GM18951 (cell line): ENCODE measurements around the gene ERC2.

ENCODE experiments used
- POLR2A ChIP-seq: IDR thresholded peaks from 4 replicates; pipeline ENCODE4 v1.6.1; 2011; ENCODE audit warnings: mild to moderate bottlenecking; ENCODE audit not compliant: insufficient read length, insufficient read depth; ENCODE audit errors: extremely low read depth
- in situ Hi-C: fragments of 300-500 bp; cut with MboI; formaldehyde crosslinking; loops from one replicate; pipeline ENCODE4 v1.12.0; 2022; ENCODE audit warnings: low sequenced_read_pairs, mixed read lengths, inconsistent platforms; ENCODE audit not compliant: unreplicated experiment

Gene ERC2

DNA sequence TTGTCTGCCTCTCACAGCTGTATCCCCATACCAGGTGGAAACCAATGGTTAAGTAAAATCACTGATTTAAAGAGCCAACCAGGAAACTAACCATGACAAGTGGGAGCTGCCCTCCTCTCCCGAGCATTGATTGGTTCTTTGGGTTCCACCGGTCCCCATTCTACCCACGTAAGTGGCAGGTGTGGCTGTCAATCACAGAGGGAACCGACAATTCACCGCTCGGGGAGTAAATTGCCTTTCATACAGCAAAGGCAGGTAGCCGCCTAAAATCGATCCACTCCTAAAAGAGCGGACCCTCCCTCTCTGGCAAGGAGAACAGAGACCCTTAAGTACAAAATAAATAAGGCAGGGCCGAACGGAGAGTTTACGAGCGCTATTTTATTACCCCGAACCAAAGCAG, 1.2 kb downstream of the ERC2 start:
- no peak for TF ChIP-seq POLR2A
- in situ Hi-C loops, result no loop called here

DNA sequence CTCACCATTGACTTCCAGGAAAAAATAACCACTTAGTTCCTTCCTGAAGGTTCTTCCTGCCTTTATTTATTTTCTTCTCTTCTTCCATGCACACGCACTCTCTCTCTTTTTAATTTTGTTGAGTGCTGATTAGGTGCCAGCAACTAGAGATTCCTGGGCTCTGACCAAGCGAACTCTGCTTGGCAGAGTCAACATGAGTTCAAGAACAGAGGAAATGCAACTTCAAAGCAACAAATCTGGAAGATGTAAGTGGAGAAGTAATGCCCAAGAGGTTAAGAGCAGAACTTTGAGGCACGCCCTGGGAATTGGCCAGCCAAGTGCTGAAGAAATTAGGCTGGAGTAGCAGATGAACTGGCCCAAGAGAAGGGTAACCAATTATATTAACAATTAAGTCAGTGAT, 8.5 kb downstream of the ERC2 start:
- in situ Hi-C loops, result no loop called here
- no peak for TF ChIP-seq POLR2A

GRCh38 chr3:56459104-56459496, 9.2 kb downstream of the ERC2 start:
- TF ChIP-seq POLR2A, result no peak
- in situ Hi-C loops, result no loop called here

DNA sequence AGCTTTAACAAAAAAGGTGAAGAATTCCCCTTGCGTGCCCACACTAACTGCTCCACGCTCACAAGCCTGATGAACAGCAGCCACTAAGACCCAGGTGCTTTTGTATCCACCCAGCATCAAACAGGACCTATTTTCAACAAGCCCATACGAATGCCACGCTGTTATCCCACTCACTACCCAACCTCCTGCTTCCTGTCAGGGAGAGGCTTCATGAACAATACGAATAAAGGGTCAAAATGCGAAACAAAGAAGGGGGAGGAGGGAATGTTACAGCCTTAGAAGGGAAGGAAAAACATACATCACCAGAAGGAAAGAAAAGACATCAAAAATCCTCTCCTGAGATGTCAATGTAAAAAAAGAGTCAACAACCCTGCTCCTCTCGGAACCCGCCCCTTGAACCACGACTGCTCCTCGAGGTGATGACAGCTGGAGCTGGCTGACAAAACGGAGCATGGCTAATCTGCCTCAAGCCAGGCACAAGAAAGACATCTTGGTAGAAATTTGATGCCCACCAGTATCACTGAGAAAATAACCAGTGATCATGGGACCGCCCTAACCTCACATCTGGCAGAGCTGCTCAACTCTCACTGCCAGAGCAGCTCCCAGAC, 9.7 kb downstream of the ERC2 start:
- in situ Hi-C loops, result no loop called here

GRCh38 chr3:56456117-56456516, 12.2 kb downstream of the ERC2 start:
- TF ChIP-seq POLR2A, result no peak
- in situ Hi-C loops, result no loop called here

More for the DNA sequence above, 9.7 kb downstream of the ERC2 start:
- no peak for TF ChIP-seq POLR2A

DNA sequence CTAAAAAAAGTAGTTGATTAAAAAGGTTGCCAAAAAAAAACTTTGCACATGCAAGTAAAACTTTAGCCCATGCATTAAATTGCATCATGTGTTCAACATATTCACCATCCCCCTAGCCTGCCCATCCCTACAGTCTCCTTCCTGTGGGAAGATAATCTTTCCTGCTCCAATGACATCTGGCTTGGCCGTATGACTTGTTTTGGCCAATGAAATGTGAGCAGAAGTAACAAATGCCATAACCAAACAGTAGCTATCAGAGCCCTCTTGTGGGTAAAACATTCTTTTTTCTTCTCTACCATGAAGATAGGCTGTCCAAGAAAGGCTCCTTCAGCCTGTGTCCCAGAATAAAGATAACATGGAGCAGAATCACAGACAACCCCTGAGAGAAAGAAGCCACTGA, 15.3 kb downstream of the ERC2 start:
- in situ Hi-C loops, result no loop called here

DNA sequence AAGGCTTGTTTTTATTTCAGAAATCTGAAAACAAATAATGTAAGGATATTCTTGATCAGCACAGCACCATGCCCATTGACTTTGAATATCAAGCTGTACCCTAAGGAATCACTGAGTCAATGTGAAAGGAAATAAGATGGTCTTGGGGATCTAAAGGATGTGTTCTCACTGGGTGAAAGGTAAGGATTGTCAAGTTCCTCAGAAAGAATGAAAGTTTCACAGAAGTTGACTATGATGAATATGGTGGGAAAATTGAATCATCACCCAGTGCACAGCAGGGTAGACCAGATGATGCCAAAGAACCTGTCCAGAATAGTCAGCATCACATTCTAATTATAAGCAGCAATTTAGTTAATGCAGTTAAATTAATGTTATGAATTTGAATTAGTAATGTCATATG, 16.2 kb downstream of the ERC2 start:
- TF ChIP-seq POLR2A, result no peak
- in situ Hi-C loops, result no loop called here

More for the DNA sequence above, 15.3 kb downstream of the ERC2 start:
- no peak for TF ChIP-seq POLR2A

- in situ Hi-C loops, result no loop called here
- no peak for TF ChIP-seq POLR2A
Measured at GRCh38 chr3:56443372-56443771, 24.9 kb downstream of the ERC2 start.

GRCh38 chr3:56428667-56429066, 39.6 kb downstream of the ERC2 start:
- in situ Hi-C loops, result no loop called here
- TF ChIP-seq POLR2A, result no peak

DNA sequence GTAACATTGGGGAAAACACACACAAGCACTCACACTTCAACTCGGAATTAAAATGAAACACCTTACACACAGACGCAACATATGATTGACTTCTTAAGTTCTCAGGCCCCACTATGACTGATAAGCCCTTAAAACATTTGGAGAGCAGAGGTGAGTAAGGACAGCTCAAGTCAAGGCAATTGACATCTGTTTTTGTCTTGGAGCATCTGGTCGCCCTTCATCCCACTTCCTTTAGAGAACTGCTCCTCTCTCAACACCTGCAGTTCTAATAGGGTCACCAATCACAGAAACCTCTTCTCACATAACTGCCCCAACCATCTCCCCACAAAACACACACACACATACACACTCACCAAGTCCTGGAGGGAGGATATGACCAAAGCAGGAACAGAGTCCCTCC, 43.4 kb downstream of the ERC2 start:
- no peak for TF ChIP-seq POLR2A
- in situ Hi-C loops, result no loop called here

DNA sequence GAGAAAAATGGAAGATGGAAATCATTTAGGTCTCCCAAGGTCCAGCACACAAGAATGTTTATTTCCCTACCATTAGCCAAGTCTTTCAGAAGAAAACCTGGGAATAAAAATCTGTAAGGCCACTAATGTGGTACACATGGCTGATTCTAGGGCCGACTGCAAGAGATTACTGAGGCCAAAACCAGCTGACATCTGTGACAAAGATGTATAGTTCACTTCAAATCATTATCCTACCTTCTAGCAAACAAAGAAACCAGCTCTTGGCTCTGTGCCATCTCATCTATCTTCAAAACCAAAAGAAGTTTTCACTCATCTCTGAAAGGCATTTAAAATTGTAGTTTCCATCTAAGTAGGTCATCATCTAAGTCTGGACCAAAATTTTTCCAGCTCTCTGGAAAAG, 43.9 kb downstream of the ERC2 start:
- in situ Hi-C loops, result no loop called here
- TF ChIP-seq POLR2A, result no peak

DNA sequence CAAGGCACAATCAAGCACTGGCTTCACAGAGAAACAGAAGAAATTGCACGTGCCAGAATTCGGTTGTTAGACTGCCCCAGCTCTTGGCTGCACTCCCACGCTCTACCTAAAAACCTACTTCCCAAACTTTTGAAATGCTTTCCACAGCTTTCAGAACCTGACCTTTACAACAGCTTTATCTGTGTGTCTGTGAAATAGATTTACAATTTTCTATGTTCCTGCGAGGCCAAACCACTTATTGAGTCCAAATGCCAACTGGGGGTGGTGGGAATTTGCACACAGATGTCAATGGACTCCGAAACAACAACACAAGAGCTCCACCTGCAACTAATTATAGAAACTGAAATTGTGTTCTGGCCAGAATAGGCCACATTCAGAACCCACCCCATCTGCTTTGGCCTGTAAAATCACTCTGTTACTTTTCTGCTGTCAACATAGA, 44.6 kb downstream of the ERC2 start:
- in situ Hi-C loops, result no loop called here
- no peak for TF ChIP-seq POLR2A

GRCh38 chr3:56422316-56422715, 46.0 kb downstream of the ERC2 start:
- TF ChIP-seq POLR2A, result no peak
- in situ Hi-C loops, result no loop called here

DNA sequence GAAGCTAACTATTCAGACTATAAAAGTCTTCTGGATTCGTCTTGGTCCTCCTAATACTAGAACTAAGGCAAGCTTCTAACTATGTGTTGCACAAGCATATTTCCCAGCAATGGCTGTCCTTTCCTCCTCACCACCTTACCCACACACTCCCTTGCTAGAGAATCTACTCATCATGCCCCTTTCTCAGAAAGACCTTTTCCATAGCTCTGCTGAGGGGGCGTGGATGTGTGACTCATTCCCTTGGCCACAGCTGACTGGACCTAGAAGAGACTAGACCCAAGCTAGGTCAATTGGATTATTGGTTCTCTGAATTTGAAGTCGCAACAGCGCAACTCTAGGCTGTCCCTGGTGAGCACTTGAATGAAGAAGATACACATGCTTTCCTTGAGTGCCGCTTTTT, 47.1 kb downstream of the ERC2 start:
- in situ Hi-C loops, result no loop called here
- no peak for TF ChIP-seq POLR2A

DNA sequence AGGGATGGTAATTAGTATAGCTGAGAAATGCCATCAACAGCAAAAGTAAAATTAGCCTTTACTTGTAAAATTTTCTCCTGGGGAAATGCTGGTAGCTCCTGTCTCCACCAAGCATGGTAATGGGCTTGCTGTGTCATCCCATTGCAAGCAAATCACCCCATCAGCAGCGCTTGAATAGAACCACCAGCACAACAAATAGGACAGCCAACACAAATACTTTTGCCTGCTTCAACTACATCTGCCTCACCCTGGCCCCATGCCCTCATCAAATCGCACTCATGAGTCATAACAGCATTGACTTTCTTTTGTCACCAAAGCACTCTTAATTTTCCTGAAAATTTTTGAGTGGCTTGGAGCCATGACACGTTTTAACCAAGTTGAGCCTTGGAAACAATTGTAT, 52.6 kb downstream of the ERC2 start:
- TF ChIP-seq POLR2A, result no peak
- in situ Hi-C loops, result no loop called here
